WERI-Rb-1 (cell line): Measurements from ENCODE around the gene NEK6.

Source experiments
- DNase-seq: peaks from one replicate; pipeline ENCODE4 v3.0.0-alpha.2; 2020
- H3K27ac ChIP-seq: fragments of 250-450 bp; sonication (Bioruptor Pico); 2 replicates; pipeline ENCODE4 v1.5.1; 2020; ENCODE audit warnings: mild to moderate bottlenecking, moderate library complexity
- H3K27me3 ChIP-seq: fragments of 250-450 bp; sonication (Bioruptor Pico); 2 replicates; pipeline ENCODE4 v1.5.1; 2021; ENCODE audit warnings: mild to moderate bottlenecking, low read depth, moderate library complexity; ENCODE audit not compliant: insufficient read depth, severe bottlenecking
- H3K36me3 ChIP-seq: fragments of 250-450 bp; sonication (Bioruptor Pico); 2 replicates; pipeline ENCODE4 v1.5.1; 2020; ENCODE audit warnings: mild to moderate bottlenecking, moderate library complexity
- H3K4me3 ChIP-seq: 2 replicates; pipeline ENCODE4 v1.5.1; 2011; ENCODE audit warnings: low read depth, mild to moderate bottlenecking, control low read depth, low read length
- H3K9me3 ChIP-seq: fragments of 250-450 bp; sonication (Bioruptor Pico); 2 replicates; pipeline ENCODE4 v1.5.1; 2021; ENCODE audit warnings: mild to moderate bottlenecking, moderate library complexity; ENCODE audit not compliant: severe bottlenecking
- TF ChIP-seq, protein P1 (sequence below): IDR thresholded peaks from 2 replicates; pipeline ENCODE4 v1.5.1; 2011; ENCODE audit warnings: low read depth, mild to moderate bottlenecking, control low read depth, inconsistent platforms, low read length

NEK6 gene

DNA sequence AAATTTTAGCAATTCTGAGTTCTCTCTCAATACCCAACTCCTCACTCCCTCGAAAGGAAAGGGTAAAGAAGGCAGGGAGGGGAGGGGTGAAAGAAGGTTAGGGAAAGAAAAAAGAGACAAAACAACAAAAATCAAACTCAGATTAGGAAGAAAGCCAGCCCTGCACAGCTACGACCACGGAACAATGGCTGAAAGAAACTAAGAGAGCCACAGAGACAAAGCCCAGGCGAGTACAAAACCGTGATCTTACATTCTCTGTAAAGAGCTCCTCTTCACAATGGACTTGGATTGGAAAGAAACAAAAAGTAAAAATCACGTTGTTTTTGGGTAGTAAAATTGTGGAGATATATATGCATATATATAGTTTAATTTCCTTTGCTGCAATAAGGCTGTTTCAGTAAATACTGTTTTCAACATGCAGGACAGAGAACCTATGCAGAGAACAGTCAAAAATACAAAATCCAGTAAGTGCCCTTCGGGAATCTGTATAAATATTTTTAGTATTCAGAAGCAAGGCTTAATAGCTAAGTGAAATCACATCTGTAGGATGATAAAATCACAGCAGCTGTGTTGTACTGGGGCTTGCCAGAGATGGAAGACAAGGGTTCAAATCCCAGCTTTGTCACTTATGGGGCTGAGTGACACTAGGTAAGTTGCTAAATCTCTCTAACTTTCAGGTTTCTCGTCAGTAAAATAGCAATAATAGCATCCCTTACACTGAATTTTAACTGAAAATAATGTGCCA, 140.6 kb downstream of the NEK6 start:
- DNase-seq: no peak
- TF ChIP-seq, protein P1, sequence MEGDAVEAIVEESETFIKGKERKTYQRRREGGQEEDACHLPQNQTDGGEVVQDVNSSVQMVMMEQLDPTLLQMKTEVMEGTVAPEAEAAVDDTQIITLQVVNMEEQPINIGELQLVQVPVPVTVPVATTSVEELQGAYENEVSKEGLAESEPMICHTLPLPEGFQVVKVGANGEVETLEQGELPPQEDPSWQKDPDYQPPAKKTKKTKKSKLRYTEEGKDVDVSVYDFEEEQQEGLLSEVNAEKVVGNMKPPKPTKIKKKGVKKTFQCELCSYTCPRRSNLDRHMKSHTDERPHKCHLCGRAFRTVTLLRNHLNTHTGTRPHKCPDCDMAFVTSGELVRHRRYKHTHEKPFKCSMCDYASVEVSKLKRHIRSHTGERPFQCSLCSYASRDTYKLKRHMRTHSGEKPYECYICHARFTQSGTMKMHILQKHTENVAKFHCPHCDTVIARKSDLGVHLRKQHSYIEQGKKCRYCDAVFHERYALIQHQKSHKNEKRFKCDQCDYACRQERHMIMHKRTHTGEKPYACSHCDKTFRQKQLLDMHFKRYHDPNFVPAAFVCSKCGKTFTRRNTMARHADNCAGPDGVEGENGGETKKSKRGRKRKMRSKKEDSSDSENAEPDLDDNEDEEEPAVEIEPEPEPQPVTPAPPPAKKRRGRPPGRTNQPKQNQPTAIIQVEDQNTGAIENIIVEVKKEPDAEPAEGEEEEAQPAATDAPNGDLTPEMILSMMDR: no peak
- Histone ChIP-seq H3K4me3 (no peak overlapping the region), H3K27ac (no peak overlapping the region), H3K36me3 (peaks cover 51% of the 10 kb centered on the region), H3K27me3 (no peaks in the 10 kb centered on the region), H3K9me3 (no peaks in the 10 kb centered on the region)

DNA sequence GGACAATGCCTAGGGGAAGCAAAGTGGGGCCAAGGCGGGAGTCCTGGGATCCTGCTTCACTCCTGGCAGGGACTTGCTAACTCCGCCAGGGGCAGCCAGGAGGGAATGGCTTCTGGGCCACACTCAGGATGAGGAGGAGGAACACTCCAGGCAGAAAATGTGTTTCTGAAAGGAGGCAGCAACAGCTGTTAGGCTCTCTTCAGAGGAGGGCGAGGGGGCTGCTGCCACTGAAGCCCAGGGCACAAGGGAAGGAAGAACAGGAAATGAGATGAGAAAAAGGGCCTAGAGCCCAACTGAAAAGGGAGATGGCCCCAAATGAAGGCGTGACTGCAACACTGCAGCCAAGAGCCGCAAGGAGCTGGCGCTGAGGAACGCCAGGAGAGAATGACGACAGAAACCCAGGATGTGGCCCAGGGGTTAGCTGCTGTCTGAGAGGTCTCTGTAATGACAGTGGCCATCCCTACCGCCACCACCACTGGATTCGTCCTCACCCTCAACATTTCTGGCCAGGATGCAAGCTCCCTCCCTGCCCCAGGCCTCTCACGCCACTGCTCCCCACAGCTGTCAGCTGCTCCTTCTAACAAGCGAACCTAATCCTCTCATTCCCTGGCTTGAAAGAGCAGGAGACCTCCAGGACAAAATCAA, 141.7 kb downstream of the NEK6 start:
- TF ChIP-seq, protein P1: no peak

DNA sequence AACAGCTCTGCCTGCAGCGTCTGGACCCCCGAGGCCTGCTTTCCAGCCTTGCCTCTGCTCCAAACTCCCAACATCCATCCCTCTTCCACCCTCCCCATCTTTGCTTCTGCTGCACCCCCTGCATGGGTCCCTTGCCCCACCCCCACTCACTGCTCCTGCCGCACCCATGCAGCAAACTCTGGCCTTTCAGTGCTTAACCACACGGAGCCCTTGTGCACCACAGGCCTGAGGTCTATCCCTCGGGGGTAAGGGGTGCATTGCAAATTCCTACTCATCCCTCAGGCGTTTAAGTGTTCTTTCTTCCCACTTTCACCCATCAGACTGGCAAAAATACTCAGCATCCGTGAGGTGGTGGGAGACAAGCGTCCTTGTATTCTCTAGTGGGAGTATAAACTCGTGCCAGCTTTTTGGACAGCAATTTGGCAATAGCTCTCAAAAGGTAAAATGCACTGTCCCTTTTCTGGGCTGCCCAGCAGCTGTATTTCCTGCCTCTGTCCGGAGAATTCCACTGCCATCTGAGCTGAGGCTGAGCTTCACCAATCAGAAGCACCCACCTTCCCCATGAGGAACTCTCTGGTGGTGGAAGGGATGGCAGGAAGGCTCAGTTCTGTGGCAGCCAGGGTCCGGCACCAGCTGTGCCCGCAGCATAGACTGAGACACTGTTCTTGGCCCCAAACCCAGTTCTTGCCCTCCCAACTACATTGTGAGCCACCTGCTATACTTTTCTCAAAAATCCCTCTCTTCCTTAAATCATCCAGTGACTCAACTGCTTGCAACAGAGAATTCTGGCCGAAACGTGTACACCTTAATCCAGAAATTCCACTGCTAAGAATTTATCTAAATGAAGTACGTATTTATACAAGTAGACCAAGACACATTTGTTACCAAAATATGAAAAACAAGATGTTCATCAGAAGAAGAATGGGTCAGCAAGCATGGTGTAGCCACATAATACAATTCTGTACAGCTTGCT, 142.5 kb downstream of the NEK6 start:
- H3K36me3 ChIP-seq: peaks cover 59% of the 10 kb centered on the region
- DNase-seq: no peak
- no peak overlapping the region for H3K27ac ChIP-seq
- H3K4me3 ChIP-seq: no peak overlapping the region
- TF ChIP-seq, protein P1: no peak
- H3K9me3 ChIP-seq: no peaks in the 10 kb centered on the region
- H3K27me3 ChIP-seq: no peaks in the 10 kb centered on the region

More for the DNA sequence above, 141.7 kb downstream of the NEK6 start:
- Histone ChIP-seq H3K4me3 (no peak overlapping the region), H3K36me3 (peaks cover 54% of the 10 kb centered on the region), H3K27me3 (no peaks in the 10 kb centered on the region), H3K27ac (no peak overlapping the region), H3K9me3 (no peaks in the 10 kb centered on the region)
- no peak for DNase-seq
